ENCODE measurements around the gene MESP1.

DNA sequence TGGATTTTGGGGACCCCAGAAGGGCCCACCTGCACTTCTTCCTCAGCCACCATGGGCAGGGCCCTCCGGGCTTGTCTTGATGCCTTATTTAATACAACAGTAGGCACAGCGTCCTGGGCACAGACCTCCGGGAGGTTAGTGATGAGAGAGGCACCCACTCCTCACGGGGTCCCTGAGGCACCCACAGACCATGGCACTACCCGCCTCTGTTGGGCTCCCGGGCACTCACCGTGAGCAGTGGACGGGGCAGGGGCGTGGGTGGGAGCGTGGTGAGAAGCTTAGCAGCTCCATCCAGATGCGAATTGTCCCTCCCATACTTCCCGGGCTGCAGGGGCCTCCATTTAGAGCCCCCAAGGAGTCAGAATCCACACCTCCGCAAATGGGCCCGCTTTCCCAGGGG, 24.8 kb upstream of the MESP1 start:
- TF ChIP-seq EZH2 (IDR thresholded peaks at IDR 0.05), result no peak
- TF ChIP-seq POLR2AphosphoS5 (IDR thresholded peaks at IDR 0.05; ENCODE audit: borderline replicate concordance, low read depth, low read length), result no peak
- no peak for TF ChIP-seq FOXP2 (optimal IDR thresholded peaks at IDR 0.05; ENCODE audit: control extremely low read depth, extremely low read length, insufficient read depth)
